Mesothelial cell of epicardium (in vitro differentiated cells): ENCODE results near the gene TSC22D3. TPM values are rescaled to one million over a fixed set of nuclear protein-coding genes. Genes with fewer than 3 reads are reported as not detected.

Source experiments
- DNase-seq, 2 experiments: peaks; one replicate each; pipeline ENCODE4 v3.0.0; 2021; ENCODE audit warnings: low spot score in 2 of 2; ENCODE audit not compliant: unreplicated experiment in 2 of 2
- H3K27ac Mint-ChIP-seq: 2 replicates; pipeline ENCODE4 v1.8.0; 2021; ENCODE audit warnings: mixed read lengths
- H3K27me3 Mint-ChIP-seq: 2 replicates; pipeline ENCODE4 v1.8.0; 2021; ENCODE audit warnings: low read depth, mixed read lengths
- H3K36me3 Mint-ChIP-seq: 2 replicates; pipeline ENCODE4 v1.8.0; 2021; ENCODE audit warnings: mixed read lengths
- H3K4me1 Mint-ChIP-seq: 2 replicates; pipeline ENCODE4 v1.8.0; 2021; ENCODE audit warnings: mixed read lengths
- H3K4me3 Mint-ChIP-seq: 2 replicates; pipeline ENCODE4 v1.8.0; 2021; ENCODE audit warnings: mild to moderate bottlenecking, moderate library complexity, mixed read lengths
- H3K9me3 Mint-ChIP-seq: 2 replicates; pipeline ENCODE4 v1.8.0; 2021; ENCODE audit warnings: mixed read lengths
- CTCF ChIP-seq: fragments of 200-600 bp; sonication (generic); IDR thresholded peaks from one replicate; pipeline ENCODE4 v1.5.0; 2021; ENCODE audit warnings: antibody characterized with exemption; ENCODE audit not compliant: unreplicated experiment
- total RNA-seq: library from RNA; stranded (reverse); gene quantifications from 3 replicates; pipeline ENCODE4 v1.2.1, GENCODE V29; 2021

TSC22D3 gene
- total RNA-seq, 1 donor from 2014 or later, result 34.4 TPM

- Mint-ChIP-seq H3K27me3 (peaks cover 3% of the 10 kb centered on the region), H3K36me3 (no peaks in the 10 kb centered on the region), H3K9me3 (peaks cover 22% of the 10 kb centered on the region), H3K27ac (peak overlapping the region; percentile 25), H3K4me3 (peak overlapping the region; percentile 48), H3K4me1 (peaks cover 22% of the 10 kb centered on the region)
- DNase-seq, result no peak
- TF ChIP-seq CTCF, result no peak
These were observed 98.8 kb downstream of the TSC22D3 start for GRCh38 chrX:107676559-107677378.

GRCh38 chrX:107675823-107676555 lies 99.6 kb downstream of the TSC22D3 start:
- no peak for TF ChIP-seq CTCF
- no peak for DNase-seq
- Mint-ChIP-seq H3K4me1 (peaks cover 22% of the 10 kb centered on the region), H3K36me3 (no peaks in the 10 kb centered on the region), H3K9me3 (peaks cover 18% of the 10 kb centered on the region), H3K27ac (peak overlapping the region; percentile 32), H3K27me3 (peaks cover 3% of the 10 kb centered on the region), H3K4me3 (peak overlapping the region; percentile 48)

- Mint-ChIP-seq H3K27ac (no peak overlapping the region), H3K9me3 (peaks cover 13% of the 10 kb centered on the region), H3K36me3 (no peaks in the 10 kb centered on the region), H3K4me3 (no peak overlapping the region), H3K27me3 (peaks cover 3% of the 10 kb centered on the region), H3K4me1 (peaks cover 22% of the 10 kb centered on the region)
- DNase-seq, result no peak
- no peak for TF ChIP-seq CTCF
These were observed 100.3 kb downstream of the TSC22D3 start for GRCh38 chrX:107675365-107675654.

GRCh38 chrX:107674480-107675364 lies 100.9 kb downstream of the TSC22D3 start:
- peaks cover 15% of the 10 kb centered on the region for H3K9me3 Mint-ChIP-seq
- no peak for TF ChIP-seq CTCF
- no peaks in the 10 kb centered on the region for H3K36me3 Mint-ChIP-seq
- peaks cover 22% of the 10 kb centered on the region for H3K4me1 Mint-ChIP-seq
- H3K27me3 Mint-ChIP-seq, result no peaks in the 10 kb centered on the region
- H3K27ac Mint-ChIP-seq, result no peak overlapping the region
- DNase-seq, result no peak
- no peak overlapping the region for H3K4me3 Mint-ChIP-seq

- DNase-seq, result no peak
These were observed 101.6 kb downstream of the TSC22D3 start for GRCh38 chrX:107673933-107674479.

More at GRCh38 chrX:107673933-107674479, 101.6 kb downstream of the TSC22D3 start:
- TF ChIP-seq CTCF, result no peak
- no peak overlapping the region for H3K4me3 Mint-ChIP-seq
- H3K27me3 Mint-ChIP-seq, result no peaks in the 10 kb centered on the region
- H3K9me3 Mint-ChIP-seq, result peaks cover 15% of the 10 kb centered on the region
- peaks cover 22% of the 10 kb centered on the region for H3K4me1 Mint-ChIP-seq
- H3K36me3 Mint-ChIP-seq, result no peaks in the 10 kb centered on the region
- H3K27ac Mint-ChIP-seq, result no peak overlapping the region
